ENCODE results near the gene CAMK2G. TPM values are rescaled to one million over a fixed set of nuclear protein-coding genes. Genes with fewer than 3 reads are reported as not detected.

Gene CAMK2G
- total RNA-seq, 3 donors from 2014 or later: 22.6 to 28.0 (median 27.2) TPM

DNA sequence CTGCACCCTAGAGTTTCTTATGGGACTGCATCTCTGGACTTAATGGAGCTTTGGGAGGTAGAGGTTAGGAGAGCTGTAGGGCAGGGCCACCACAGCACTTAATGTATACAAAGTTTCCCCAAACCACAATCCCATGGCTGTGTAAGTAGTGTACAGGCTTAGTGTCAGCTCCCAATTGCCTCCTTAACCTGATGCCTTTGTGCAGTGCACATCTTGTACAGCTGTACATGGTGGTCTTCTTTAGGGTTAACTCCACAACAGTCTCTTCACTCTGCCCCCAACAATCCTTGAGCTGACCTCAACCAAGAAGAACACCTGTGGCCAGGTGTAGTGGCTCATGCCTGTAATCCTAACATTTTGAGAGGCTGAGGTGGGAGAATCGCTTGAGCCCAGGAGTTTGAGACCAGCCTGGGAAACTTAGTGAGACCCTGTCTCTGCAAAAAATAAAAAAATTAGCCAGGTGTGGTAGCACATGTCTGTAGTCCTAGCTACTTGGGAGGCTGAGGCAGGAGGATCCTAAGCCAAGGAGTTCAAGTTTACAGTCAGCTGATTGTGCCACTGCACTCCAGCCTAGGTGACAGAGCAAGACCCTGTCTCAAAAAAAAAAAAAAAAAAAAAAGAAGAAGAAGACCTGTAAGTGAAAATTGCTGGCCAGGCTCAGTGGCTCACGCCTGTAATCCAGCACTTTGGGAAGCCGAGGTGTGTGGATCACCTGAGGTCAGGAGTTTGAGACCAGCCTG, 43.4 kb upstream of the CAMK2G start:
- no peaks in the 10 kb centered on the region for H3K9me3 ChIP-seq
- H3K36me3 ChIP-seq: no peaks in the 10 kb centered on the region
- no peak overlapping the region for H3K4me3 ChIP-seq
- DNase-seq (ENCODE audit: low spot score in 2 of 2): no peak
- no peak for TF ChIP-seq POLR2AphosphoS5 (IDR thresholded peaks at IDR 0.05)
- TF ChIP-seq, protein P1, sequence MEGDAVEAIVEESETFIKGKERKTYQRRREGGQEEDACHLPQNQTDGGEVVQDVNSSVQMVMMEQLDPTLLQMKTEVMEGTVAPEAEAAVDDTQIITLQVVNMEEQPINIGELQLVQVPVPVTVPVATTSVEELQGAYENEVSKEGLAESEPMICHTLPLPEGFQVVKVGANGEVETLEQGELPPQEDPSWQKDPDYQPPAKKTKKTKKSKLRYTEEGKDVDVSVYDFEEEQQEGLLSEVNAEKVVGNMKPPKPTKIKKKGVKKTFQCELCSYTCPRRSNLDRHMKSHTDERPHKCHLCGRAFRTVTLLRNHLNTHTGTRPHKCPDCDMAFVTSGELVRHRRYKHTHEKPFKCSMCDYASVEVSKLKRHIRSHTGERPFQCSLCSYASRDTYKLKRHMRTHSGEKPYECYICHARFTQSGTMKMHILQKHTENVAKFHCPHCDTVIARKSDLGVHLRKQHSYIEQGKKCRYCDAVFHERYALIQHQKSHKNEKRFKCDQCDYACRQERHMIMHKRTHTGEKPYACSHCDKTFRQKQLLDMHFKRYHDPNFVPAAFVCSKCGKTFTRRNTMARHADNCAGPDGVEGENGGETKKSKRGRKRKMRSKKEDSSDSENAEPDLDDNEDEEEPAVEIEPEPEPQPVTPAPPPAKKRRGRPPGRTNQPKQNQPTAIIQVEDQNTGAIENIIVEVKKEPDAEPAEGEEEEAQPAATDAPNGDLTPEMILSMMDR (IDR thresholded peaks at IDR 0.05): no peak
- no peak for TF ChIP-seq POLR2A (IDR thresholded peaks at IDR 0.05)
- intact Hi-C loops (cut with DNase I; ENCODE audit: low total_unique reads): no loop called here
- no peaks in the 10 kb centered on the region for H3K27me3 ChIP-seq
- H3K27ac ChIP-seq: peak overlapping the region; percentile 15 to 74
- H3K4me1 ChIP-seq: no peaks in the 10 kb centered on the region

DNA sequence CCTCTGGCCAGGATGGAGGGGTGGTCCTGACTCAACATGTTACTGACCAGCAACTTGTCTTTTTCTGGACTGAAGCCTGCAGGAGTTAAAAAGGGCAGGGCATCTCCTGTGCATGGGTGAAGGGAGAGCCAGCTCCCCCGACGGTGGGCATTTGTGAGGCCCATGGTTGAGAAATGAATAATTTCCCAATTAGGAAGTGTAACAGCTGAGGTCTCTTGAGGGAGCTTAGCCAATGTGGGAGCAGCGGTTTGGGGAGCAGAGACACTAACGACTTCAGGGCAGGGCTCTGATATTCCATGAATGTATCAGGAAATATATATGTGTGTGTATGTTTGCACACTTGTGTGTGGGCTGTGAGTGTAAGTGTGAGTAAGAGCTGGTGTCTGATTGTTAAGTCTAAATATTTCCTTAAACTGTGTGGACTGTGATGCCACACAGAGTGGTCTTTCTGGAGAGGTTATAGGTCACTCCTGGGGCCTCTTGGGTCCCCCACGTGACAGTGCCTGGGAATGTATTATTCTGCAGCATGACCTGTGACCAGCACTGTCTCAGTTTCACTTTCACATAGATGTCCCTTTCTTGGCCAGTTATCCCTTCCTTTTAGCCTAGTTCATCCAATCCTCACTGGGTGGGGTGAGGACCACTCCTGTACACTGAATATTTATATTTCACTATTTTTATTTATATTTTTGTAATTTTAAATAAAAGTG, 42.6 kb upstream of the CAMK2G start:
- peak overlapping the region; percentile 42 to 72 for H3K27ac ChIP-seq
- intact Hi-C loops (cut with DNase I; ENCODE audit: low total_unique reads): no loop called here

DNA sequence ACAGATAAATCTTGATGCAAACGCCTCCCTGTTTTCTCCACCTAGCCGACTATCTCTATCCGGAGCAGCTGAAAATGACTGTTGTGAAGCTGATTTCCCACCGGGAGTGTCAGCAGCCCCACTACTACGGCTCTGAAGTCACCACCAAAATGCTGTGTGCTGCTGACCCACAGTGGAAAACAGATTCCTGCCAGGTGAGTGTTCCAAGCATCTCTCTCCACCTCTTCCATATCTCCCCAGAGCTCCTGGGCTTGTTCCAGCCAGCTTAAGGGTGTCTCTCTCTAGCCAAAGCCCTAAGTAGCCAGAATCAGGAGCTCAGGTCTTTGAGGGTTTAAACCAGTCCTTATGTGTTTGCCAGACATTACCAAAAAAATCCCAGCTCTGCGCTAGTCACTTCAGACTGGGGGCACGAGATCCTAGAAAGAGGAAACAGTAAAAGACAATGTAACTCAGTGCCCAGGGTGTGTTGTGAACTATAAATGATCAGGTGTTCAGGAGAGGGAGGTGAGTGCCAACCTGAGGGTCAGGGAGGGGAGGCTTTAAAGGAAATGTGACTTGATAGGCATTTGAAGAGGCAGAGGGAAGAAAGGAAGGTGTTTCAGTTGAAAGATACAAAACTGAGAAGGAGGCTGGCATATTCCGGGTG, 41.0 kb upstream of the CAMK2G start:
- no peaks in the 10 kb centered on the region for H3K9me3 ChIP-seq
- no peak for DNase-seq (ENCODE audit: low spot score in 2 of 2)
- peaks cover 0 to 8% of the 10 kb centered on the region in 2 donors for H3K4me1 ChIP-seq
- no peaks in the 10 kb centered on the region for H3K36me3 ChIP-seq
- H3K27ac ChIP-seq: peak overlapping the region; percentile 57 to 72
- TF ChIP-seq, protein P1 (IDR thresholded peaks at IDR 0.05): no peak
- no peak for TF ChIP-seq POLR2AphosphoS5 (IDR thresholded peaks at IDR 0.05)
- no peak for TF ChIP-seq POLR2A (IDR thresholded peaks at IDR 0.05)
- no peaks in the 10 kb centered on the region for H3K27me3 ChIP-seq
- H3K4me3 ChIP-seq: no peak overlapping the region
- intact Hi-C loops (cut with DNase I; ENCODE audit: low total_unique reads): no loop called here

More for the DNA sequence above, 42.6 kb upstream of the CAMK2G start:
- H3K4me1 ChIP-seq: peaks cover 0 to 2% of the 10 kb centered on the region in 2 donors
- no peak overlapping the region for H3K4me3 ChIP-seq
- no peaks in the 10 kb centered on the region for H3K9me3 ChIP-seq
- TF ChIP-seq POLR2AphosphoS5 (IDR thresholded peaks at IDR 0.05) (no peak), POLR2A (IDR thresholded peaks at IDR 0.05) (no peak)
- TF ChIP-seq, protein P1 (IDR thresholded peaks at IDR 0.05): no peak
- H3K27me3 ChIP-seq: no peaks in the 10 kb centered on the region
- no peaks in the 10 kb centered on the region for H3K36me3 ChIP-seq
- no peak for DNase-seq (ENCODE audit: low spot score in 2 of 2)

DNA sequence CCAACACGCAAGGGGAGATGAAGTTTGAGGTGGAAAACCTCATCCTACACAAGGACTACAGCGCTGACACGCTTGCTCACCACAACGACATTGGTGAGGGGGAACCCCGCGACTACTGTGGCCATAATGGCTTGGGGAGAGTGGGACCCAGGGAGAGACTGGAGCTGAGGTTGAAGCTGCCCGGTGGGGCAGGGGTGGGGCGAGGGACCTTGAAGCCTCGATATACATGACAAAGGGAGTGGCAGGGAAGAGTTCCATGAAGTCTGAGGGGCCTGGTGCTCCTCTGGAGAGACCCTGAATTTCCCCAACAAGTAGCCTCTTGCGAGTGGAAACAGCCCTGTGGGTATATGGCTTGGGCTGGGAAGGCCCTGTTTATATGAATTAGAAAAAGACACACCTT, 39.7 kb upstream of the CAMK2G start:
- H3K27me3 ChIP-seq: no peaks in the 10 kb centered on the region
- no peaks in the 10 kb centered on the region for H3K9me3 ChIP-seq
- intact Hi-C loops (cut with DNase I; ENCODE audit: low total_unique reads): no loop called here
- no peak for DNase-seq (ENCODE audit: low spot score in 2 of 2)
- no peak for TF ChIP-seq POLR2A (IDR thresholded peaks at IDR 0.05)
- TF ChIP-seq, protein P1 (IDR thresholded peaks at IDR 0.05): no peak
- TF ChIP-seq POLR2AphosphoS5 (IDR thresholded peaks at IDR 0.05): no peak
- no peaks in the 10 kb centered on the region for H3K36me3 ChIP-seq
- no peak overlapping the region for H3K4me3 ChIP-seq
- peaks cover 0 to 8% of the 10 kb centered on the region in 2 donors for H3K4me1 ChIP-seq
- H3K27ac ChIP-seq: peak overlapping the region; percentile 38 to 72
